NK-92 treated with Interleukin-12 subunit alpha and Interleukin-12 subunit beta, amount 100 ng/mL, for 24 hours (cell line): Measurements from ENCODE around the gene ESPL1.
A peak's percentile ranks its signal among the peaks of the same experiment; 100 is the strongest.

Source experiments
- DNase-seq: peaks from one replicate; lab custom pipeline; 2025; lab: John Stamatoyannopoulos, UW

Gene ESPL1

DNA sequence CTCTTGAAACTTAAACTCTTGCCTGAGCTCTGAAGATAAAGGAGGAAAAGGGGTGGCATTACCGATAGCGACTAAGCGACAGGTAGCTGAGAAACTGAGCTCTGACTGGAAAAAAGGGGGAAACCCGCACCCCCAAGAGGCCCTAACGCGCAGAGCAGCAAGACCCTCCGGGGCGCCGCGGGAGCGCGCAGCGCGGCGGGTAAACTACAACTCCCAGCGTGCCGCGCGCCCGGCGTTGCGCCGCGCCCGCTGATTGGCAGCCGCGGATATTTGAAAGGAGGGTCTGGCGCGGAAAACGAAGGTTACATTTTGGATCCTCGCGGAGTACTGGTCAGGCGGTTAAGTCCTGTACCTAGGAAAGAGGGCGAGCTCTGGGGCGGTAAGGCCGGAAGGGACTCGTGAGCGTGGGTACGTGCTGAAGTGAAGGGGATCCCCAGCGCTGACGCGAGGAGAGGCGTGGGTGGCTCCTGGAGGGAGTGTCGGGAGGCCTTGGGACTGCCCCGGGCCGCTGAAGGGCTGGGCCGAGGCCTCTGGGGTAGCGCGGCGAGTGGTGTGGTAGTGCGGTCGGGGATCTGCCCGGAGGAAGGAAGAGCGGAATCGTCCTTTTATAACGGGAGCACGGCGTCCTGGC is at the start of gene ESPL1:
Gene ESPL1 (plus strand): TSS at position 301 of the 631 bp plus-strand sequence. CDS start 468 bp downstream, outside the sequence.
- peak; percentile 71 for DNase-seq

DNA sequence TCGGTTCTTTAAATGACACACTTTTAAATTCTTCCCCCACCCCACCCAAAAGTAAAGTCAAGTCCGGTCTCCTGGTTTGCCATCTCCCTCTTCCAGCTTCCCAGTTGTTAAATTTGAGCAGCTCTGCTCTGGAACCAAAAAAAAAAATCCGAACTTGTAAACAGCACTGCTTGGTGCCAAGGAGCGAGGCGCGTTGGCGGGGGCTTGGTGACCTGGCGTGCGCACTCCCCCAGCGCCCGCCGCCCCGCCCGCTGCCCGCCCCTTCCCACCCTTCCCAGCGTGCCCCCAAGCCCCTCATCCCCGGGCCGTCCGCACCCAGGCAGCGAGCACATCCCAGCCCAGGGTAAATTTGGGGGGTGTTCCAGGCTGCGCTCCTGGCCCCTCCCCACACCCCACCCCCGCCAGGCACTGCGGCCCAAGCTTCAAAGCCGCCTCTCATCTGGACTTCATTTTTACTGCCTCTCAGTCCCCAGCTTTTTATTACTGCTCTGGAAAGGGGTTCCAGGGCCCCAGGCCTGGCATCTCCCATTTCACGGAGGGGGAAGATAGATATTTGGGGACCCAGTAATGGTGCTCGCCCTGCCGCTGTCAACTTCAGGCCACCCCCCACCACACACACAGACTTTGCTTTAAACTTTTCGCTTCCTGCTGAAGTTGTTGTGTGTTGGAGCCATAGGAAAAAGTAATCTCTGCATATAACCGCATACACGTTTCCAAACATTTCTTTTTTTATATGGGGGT is 49.4 kb upstream of the ESPL1 start:
- DNase-seq, result no peak

DNA sequence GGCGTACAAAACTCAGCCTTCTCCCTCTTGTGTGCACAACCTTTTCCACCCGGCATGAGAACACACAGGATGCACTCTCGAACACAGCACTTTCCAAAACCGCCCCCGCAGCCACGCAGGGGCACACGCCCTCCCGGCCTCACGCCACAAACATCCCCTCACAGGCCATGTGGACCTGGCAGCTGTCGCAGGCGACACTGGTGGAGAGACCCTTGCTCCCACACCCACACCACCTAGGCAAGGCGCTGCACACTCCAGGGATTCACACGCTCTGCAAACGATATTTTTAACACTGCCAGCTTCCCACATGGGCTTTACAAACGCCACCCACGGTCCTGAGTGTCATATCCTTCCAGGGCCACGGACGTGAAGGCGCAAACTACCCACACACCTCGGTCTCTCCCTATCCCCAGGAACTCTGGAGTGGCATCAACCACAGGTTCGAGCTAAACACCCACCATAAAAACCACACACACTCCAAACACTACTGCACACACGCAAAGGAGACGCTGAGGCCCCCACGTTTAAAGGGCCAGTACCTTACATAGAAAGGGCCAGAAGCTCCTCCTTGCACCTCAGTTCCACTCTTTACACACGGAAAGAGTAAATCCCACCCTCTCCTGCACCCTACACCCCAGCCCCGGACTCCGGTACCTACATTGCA is 48.7 kb upstream of the ESPL1 start:
- no peak for DNase-seq

GRCh38 chr12:53219956-53220693 is 48.0 kb upstream of the ESPL1 start:
- DNase-seq, result no peak

- DNase-seq, result peak; percentile 85
Observed at GRCh38 chr12:53220694-53221202, 47.4 kb upstream of the ESPL1 start.

DNA sequence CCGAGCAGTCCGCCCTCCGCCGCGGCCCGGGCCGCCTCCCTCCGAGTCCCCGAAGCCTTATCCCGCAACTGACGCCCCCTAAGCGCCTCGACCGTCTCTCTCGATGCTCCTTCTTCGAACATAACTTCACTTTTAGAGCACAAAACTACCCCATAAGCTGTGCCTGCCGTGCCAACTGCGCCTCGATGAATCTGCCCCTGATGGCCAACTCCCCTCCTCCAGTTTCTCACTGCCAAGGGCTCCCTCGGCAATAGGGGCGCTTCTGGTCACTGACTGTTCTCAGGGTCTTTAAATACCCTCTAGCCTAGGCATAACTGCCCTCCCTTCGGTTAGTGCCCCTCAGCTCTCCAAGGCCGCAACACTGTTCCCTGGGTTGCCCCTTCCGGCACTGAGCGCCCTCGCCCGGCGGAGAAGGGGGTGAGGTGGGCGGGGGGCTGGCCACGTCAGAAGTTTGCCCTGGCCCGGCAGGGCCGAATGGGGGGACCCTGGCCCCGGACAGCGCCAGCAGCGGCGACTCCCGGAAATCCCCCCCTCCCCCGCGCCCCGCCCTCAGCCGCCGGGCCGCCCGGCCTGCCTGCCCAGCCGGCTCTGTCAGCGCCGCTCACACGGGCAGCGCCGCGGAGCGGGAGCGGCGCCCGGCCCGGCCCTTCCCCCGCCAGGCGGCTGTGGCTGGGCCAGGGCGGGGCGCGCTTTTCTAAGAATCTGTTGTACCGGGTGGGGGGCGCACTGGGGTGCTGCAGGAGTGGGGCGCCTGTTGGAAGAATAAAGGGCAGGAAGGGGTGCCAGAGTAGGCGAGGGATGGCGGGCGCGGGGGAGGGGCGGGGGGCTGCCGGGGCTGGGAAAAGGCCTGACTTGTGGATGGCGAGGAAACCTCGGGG is 46.7 kb upstream of the ESPL1 start:
- DNase-seq, result peak; percentile 55

DNA sequence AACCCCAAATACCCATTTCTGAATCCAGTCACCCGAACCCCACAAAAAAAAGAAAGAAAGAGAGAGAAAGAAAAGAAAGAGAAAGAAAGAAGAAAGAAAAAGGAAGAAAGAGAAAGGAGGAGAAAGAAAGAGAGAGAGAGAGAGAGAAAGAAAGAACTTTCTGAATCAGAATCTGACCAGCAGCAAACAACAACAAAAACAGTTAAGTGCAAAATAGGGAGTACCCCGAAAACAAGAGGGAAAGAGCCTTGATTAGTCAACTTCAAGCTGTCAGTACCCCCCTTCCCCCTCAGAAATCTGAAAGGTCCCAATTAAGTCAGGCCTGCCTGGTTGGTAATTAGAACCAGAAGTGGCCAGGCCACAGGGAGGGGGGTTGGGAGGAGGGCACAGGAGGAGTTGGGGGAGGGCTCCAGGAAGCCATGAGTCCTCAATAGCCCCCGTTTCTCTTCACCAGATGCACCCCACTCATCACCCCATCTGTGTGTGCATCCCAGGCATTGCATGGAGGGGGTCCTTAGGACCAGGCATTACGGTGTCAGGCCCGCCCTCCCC is 45.9 kb upstream of the ESPL1 start:
- DNase-seq, result no peak

DNA sequence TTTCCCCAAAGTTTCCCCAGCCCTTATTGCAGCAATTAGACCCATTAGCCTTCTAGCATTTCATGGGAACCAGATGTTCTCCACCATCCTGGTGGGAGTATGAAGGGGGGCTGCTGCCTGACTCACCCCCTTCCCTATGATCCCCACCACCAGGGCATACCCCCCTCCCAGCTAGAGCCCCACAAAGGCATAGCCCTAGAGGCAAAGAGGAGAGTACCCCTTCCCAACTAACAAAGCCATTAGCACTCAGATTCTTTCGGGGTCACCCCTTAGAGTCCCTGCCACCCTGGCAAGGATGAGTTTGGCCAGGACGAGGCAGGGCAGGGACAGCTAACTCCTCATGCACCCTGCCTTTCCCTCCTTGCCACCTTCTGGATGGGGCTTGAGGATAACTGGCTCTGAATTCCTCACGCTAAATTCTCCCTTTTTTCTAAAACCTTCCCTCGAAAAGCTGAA is 45.3 kb upstream of the ESPL1 start:
- no peak for DNase-seq

DNA sequence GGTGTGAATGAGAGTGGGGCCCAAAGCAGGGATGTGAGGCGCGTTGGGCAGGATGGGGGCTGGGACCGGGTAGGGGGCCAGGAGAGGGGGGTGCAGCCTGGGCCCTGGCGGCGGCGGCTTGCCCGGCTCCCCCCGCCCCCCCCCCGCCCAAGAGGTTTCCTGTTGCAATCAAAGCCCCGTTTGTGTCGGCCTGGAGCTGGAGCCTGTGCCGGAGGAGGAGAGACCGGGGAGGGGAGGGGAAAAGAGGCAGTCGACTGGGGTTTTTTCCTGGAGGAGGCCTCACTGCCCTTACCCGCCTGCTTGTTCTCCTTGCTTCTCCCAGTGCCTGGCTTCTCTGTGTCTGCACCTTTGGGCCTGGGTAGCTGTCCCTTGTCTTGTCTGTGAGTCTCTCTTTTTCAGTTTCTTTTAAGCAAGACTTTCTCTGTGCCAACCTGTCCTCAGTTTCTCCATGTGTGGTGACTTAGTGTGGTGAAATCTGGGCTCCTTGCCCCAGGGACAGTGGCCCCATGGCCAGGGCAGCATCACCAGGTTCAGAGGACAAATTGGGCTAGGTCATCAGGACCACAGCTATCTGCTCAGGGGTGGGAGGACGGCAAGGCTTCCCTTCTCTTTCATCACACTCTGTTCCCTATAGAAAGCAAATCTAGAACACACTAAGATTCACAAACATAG is 44.6 kb upstream of the ESPL1 start:
- DNase-seq, result no peak

- DNase-seq, result no peak
Observed at GRCh38 chr12:53224061-53224896, 43.8 kb upstream of the ESPL1 start.

- no peak for DNase-seq
Observed at GRCh38 chr12:53224897-53225634, 43.0 kb upstream of the ESPL1 start.

GRCh38 chr12:53225635-53226424 is 42.3 kb upstream of the ESPL1 start:
- no peak for DNase-seq

GRCh38 chr12:53226815-53227214 is 41.3 kb upstream of the ESPL1 start:
- no peak for DNase-seq

GRCh38 chr12:53227341-53227740 is 40.8 kb upstream of the ESPL1 start:
- DNase-seq, result no peak

DNA sequence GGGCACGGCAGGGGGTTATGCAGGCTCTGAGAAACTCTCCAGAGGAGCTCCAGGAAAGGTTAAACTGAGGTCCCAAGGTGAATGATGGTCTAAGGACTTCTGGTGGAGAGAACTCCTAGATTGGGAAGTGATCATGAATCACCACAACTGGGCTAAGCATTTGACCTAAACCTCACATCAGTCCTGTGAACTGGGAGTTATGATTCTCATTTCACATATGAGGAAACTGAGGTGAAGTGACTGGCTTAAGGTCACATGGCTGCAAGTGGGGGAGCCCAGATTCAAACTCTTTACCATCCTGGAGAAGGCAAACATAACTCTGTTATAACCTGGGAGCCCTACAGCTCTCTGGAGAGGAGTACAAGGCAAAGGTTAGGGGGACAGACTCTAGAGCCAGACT is 40.3 kb upstream of the ESPL1 start:
- no peak for DNase-seq

- no peak for DNase-seq
Observed at GRCh38 chr12:53229454-53229853, 38.6 kb upstream of the ESPL1 start.

GRCh38 chr12:53230108-53230845 is 37.8 kb upstream of the ESPL1 start:
- no peak for DNase-seq
